ENCODE data around the gene ZFP3. TPM values are rescaled to one million over a fixed set of nuclear protein-coding genes. Genes with fewer than 3 reads are reported as not detected.
"Not testable (repeated sequence)": the region's sequence is repeated elsewhere in the genome, so short reads cannot be mapped to it uniquely, and the experiment has no call there.

Gene ZFP3
- total RNA-seq, 2 donors from 2014 or later, result 6.2 to 6.3 TPM

DNA sequence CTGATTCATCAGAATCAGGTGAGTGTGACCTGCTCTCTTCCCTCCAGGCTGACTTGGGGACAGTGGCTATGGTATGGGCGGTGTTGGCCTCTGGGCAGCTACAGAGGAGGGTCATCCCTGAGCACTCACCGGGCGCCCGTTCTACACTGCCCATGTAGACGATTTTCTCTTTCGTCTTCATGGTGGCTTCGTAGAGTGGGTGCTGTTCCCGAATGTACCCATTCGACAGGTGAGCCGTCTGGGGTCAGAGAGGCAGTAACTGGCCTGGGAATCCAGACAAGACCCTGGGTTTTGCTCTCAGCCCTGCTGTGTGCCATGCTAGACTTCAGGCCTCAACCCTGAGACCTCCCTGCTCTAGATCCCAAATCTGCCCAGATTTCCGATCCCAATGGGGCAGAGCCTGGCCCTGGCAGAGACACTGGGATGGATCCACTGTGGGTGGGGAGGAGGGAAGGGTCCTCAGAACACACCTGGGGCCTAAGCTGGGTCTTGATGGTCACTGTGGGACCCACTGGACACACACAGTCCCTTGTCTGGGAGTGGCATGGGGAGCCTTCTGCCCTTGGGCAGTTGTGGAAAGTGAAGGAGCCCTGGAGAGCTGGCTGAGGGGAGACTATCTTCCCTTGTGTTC, 50.8 kb downstream of the ZFP3 start:
- H3K4me1 ChIP-seq, result no peaks in the 10 kb centered on the region
- no peak overlapping the region for H3K4me3 ChIP-seq
- DNase-seq, result no peak
- H3K36me3 ChIP-seq, result no peaks in the 10 kb centered on the region
- H3K27ac ChIP-seq, result no peak overlapping the region
- intact Hi-C loops (cut with DNase I), result no loop called here
- H3K9ac ChIP-seq (ENCODE audit: low read depth in 2 of 2, low read length in 2 of 2), result no peak overlapping the region
- H3K27me3 ChIP-seq, result no peaks in the 10 kb centered on the region
- no peaks in the 10 kb centered on the region for H3K9me3 ChIP-seq
- TF ChIP-seq, protein P1, sequence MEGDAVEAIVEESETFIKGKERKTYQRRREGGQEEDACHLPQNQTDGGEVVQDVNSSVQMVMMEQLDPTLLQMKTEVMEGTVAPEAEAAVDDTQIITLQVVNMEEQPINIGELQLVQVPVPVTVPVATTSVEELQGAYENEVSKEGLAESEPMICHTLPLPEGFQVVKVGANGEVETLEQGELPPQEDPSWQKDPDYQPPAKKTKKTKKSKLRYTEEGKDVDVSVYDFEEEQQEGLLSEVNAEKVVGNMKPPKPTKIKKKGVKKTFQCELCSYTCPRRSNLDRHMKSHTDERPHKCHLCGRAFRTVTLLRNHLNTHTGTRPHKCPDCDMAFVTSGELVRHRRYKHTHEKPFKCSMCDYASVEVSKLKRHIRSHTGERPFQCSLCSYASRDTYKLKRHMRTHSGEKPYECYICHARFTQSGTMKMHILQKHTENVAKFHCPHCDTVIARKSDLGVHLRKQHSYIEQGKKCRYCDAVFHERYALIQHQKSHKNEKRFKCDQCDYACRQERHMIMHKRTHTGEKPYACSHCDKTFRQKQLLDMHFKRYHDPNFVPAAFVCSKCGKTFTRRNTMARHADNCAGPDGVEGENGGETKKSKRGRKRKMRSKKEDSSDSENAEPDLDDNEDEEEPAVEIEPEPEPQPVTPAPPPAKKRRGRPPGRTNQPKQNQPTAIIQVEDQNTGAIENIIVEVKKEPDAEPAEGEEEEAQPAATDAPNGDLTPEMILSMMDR (IDR thresholded peaks at IDR 0.05), result no peak

DNA sequence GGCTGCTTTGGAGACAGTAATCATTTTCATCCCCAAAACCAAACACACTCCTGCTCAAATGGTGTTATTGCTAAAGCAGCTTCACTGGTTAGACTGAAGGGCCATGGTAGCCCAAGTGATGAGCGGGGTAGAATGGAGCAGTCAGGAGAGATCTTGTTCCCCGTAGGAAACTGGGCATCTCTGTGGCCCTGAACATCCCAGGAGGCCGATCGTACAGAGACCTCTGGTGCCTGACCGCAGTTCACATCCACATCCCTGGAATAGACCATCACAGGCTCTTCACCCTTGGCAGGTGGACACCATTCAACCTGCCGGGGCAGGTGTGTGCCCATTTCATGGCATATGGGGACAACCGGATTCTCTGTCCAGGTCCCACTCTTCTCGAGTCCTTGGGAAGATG, 51.5 kb downstream of the ZFP3 start:
- peak; percentile 12 for DNase-seq
- H3K27me3 ChIP-seq; H3K27ac ChIP-seq; intact Hi-C loops (cut with DNase I); H3K4me3 ChIP-seq; H3K9ac ChIP-seq (ENCODE audit: low read depth in 2 of 2, low read length in 2 of 2); H3K9me3 ChIP-seq; H3K36me3 ChIP-seq; H3K4me1 ChIP-seq: not testable (repeated sequence)

DNA sequence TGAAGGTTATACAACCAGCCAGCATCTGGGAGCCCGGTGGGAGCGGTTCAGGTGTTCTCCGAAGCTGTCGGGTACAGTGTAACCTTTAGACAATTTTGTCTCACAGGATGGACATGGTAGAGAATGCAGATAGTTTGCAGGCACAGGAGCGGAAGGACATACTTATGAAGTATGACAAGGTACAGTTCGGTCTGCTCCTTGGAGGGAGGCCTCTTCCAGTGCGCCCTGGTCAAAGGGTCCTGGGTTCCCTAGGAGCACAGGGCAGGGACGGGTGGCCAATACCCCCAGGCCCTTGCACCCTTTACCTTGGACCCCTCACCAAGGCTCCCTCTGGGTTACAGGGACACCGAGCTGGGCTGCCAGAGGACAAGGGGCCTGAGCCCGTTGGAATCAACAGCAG, 52.0 kb downstream of the ZFP3 start:
- H3K9ac ChIP-seq (ENCODE audit: low read depth in 2 of 2, low read length in 2 of 2); H3K27ac ChIP-seq; H3K27me3 ChIP-seq; H3K4me3 ChIP-seq; H3K4me1 ChIP-seq; H3K36me3 ChIP-seq; H3K9me3 ChIP-seq; intact Hi-C loops (cut with DNase I): not testable (repeated sequence)
- peak; percentile 11 for DNase-seq

DNA sequence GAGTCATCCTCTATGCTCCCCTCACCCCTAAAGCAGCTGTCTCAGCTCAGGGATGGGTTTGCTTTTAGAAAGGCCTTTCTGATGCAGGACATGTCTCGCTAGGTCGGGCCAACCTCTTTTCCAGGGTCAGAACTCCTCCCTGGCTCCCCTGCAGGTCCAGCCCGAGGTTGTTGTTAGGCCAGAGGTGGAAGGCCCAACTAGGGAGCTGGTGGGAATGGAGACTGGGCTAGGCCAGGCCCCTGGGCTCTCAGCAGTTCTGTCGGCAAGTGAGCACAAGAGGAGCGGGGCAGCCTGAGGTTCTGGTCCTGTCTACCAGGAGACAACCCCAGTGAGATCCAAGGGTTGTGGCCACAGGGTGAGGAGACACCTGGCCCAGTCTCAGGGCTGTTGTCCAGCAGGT, 52.4 kb downstream of the ZFP3 start:
- H3K36me3 ChIP-seq; intact Hi-C loops (cut with DNase I); H3K27ac ChIP-seq; H3K9me3 ChIP-seq; H3K27me3 ChIP-seq; H3K4me3 ChIP-seq; H3K4me1 ChIP-seq; H3K9ac ChIP-seq (ENCODE audit: low read depth in 2 of 2, low read length in 2 of 2): not testable (repeated sequence)
- peak; percentile 13 for DNase-seq

- Histone ChIP-seq H3K9me3 (no peaks in the 10 kb centered on the region), H3K27me3 (no peaks in the 10 kb centered on the region), H3K4me3 (no peak overlapping the region), H3K27ac (no peak overlapping the region), H3K9ac (ENCODE audit: low read depth in 2 of 2, low read length in 2 of 2) (no peak overlapping the region), H3K4me1 (no peaks in the 10 kb centered on the region), H3K36me3 (no peaks in the 10 kb centered on the region)
- TF ChIP-seq, protein P1 (IDR thresholded peaks at IDR 0.05), result no peak
- DNase-seq, result peak; percentile 12
- intact Hi-C loops (cut with DNase I), result no loop called here
Measured at GRCh38 chr17:5131146-5131715, 53.0 kb downstream of the ZFP3 start.

- intact Hi-C loops (cut with DNase I); H3K27ac ChIP-seq; H3K36me3 ChIP-seq; H3K4me3 ChIP-seq; H3K27me3 ChIP-seq; H3K9me3 ChIP-seq; H3K4me1 ChIP-seq; H3K9ac ChIP-seq (ENCODE audit: low read depth in 2 of 2, low read length in 2 of 2): not testable (repeated sequence)
- DNase-seq, result peak; percentile 7
Measured at GRCh38 chr17:5131799-5132502, 53.7 kb downstream of the ZFP3 start.

DNA sequence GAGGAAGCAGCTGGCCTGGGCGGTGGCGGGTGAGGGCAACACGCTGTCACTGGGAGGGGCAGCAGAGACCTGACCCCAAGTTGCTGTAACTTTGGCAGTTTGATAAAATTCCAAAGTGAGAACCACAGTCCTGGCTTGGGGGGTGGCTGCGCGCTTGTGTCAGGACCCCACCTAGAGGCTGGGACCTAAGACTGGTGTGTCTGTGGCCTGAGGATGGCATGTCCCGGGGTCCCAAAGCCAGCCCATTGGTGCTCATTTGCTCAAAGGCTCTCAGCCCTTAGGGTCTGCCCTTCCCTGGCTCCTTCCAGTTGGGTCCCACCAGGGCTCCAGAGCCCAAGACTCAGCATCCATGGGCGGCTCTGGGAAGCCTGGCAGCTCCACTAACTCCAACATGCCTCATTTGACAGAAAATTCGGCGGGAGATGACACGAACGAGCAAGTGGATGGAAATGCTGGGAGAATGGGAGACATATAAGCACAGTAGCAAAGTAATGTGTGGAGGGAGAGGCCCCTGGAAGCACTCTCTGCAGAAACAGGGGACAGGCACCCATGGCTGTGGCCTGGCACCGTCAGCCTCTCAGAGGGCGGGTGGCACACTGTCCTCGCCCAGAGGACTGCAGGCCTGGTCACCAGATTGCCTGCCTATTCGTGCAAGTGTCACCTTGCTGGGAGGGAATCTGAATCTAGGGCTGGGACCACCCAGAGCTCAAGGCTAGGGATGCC, 54.4 kb downstream of the ZFP3 start:
- H3K36me3 ChIP-seq; H3K4me3 ChIP-seq; H3K27ac ChIP-seq; H3K9ac ChIP-seq (ENCODE audit: low read depth in 2 of 2, low read length in 2 of 2); intact Hi-C loops (cut with DNase I); H3K9me3 ChIP-seq; H3K27me3 ChIP-seq; H3K4me1 ChIP-seq: not testable (repeated sequence)
- DNase-seq, result peak; percentile 15

Measured in colonic mucosa (tissue), 4 donors.